Parathyroid adenoma (tissue), 2 donors: Measurements from ENCODE around the gene CDH4.

Source experiments
- H2AFZ ChIP-seq: fragments of 300-600 bp; sonication (generic); one replicate; pipeline ENCODE4 v1.7.0; 2017; ENCODE audit warnings: antibody characterized with exemption, mild to moderate bottlenecking
- H3K27ac ChIP-seq: fragments of 300-600 bp; sonication (generic); one replicate; pipeline ENCODE4 v1.7.0; 2017
- H3K27me3 ChIP-seq: fragments of 300-600 bp; sonication (generic); one replicate; pipeline ENCODE4 v1.7.0; 2017; ENCODE audit warnings: low read length; ENCODE audit not compliant: control insufficient read depth, insufficient read depth
- H3K36me3 ChIP-seq: fragments of 300-600 bp; sonication (generic); one replicate; pipeline ENCODE4 v1.7.0; 2017; ENCODE audit warnings: low read length; ENCODE audit not compliant: control insufficient read depth, insufficient read depth
- H3K4me1 ChIP-seq: fragments of 300-600 bp; sonication (generic); one replicate; pipeline ENCODE4 v1.7.0; 2017; ENCODE audit warnings: control low read depth
- H3K4me2 ChIP-seq: fragments of 300-600 bp; sonication (generic); one replicate; pipeline ENCODE4 v1.7.0; 2017; ENCODE audit warnings: low read length
- H3K4me3 ChIP-seq: fragments of 300-600 bp; sonication (generic); one replicate; pipeline ENCODE4 v1.7.0; 2017; ENCODE audit warnings: low read depth, low read length
- H3K79me2 ChIP-seq: fragments of 300-600 bp; sonication (generic); one replicate; pipeline ENCODE4 v1.7.0; 2017; ENCODE audit warnings: control low read depth
- H3K9ac ChIP-seq: fragments of 300-600 bp; sonication (generic); one replicate; pipeline ENCODE4 v1.7.0; 2017; ENCODE audit warnings: mild to moderate bottlenecking
- H3K9me3 ChIP-seq: fragments of 300-600 bp; sonication (generic); one replicate; pipeline ENCODE4 v1.7.0; 2017; ENCODE audit warnings: low read length; ENCODE audit not compliant: control insufficient read depth
- TF ChIP-seq, protein P1 (sequence below): fragments of 300-600 bp; sonication (generic); IDR thresholded peaks from one replicate; pipeline ENCODE4 v1.7.0; 2017; ENCODE audit warnings: antibody characterized with exemption, mild to moderate bottlenecking
- donor health status: primary hyperparathyroidism.

CDH4 gene

DNA sequence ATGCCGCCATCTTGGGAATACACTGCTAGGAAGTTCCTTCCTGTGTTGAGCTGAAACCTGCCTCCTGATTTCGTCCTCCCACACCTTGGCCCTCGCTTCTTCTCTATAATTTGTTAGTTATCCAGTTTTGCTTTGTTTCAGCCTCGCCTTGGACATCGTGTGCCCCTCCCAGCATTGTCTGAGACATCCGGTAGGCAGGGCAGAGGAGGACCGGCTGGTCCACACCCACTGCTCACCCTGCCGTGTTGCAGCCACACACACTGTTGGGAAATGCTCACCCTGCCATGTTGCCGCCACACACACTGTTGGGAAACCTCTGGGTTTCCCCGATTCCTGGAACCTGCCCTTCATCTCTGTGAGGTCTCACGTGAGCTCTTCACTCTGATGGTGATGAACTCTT lies 105.1 kb downstream of the CDH4 start:
- H3K9ac ChIP-seq: no peak overlapping the region
- H2AFZ ChIP-seq: no peak overlapping the region
- H3K27me3 ChIP-seq: no peaks in the 10 kb centered on the region
- H3K4me3 ChIP-seq: no peak overlapping the region
- H3K9me3 ChIP-seq: no peaks in the 10 kb centered on the region
- TF ChIP-seq, protein P1, sequence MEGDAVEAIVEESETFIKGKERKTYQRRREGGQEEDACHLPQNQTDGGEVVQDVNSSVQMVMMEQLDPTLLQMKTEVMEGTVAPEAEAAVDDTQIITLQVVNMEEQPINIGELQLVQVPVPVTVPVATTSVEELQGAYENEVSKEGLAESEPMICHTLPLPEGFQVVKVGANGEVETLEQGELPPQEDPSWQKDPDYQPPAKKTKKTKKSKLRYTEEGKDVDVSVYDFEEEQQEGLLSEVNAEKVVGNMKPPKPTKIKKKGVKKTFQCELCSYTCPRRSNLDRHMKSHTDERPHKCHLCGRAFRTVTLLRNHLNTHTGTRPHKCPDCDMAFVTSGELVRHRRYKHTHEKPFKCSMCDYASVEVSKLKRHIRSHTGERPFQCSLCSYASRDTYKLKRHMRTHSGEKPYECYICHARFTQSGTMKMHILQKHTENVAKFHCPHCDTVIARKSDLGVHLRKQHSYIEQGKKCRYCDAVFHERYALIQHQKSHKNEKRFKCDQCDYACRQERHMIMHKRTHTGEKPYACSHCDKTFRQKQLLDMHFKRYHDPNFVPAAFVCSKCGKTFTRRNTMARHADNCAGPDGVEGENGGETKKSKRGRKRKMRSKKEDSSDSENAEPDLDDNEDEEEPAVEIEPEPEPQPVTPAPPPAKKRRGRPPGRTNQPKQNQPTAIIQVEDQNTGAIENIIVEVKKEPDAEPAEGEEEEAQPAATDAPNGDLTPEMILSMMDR: no peak
- no peaks in the 10 kb centered on the region for H3K79me2 ChIP-seq
- no peak overlapping the region for H3K27ac ChIP-seq
- H3K36me3 ChIP-seq: no peaks in the 10 kb centered on the region
- H3K4me1 ChIP-seq: no peaks in the 10 kb centered on the region
- no peak overlapping the region for H3K4me2 ChIP-seq

DNA sequence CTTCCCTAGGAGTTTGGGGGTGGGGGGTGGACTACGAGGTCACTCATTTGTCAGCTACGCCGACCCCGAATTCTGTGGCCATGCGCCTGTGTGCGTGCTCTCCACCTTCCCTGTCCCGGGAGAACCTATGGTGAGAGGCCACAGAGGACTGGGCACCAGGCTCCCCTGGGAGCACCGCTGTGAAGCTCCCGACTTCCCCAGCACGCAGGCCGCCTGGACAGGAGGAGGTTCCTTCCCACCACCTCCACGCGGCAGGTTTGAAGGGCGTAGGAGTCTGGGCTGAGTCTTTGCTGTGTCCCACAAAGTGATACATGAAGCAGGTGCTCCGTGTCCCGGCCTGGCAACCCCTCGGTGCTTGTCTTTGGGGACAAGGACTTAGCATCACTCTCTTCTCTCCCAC lies 107.2 kb downstream of the CDH4 start:
- H3K79me2 ChIP-seq: no peaks in the 10 kb centered on the region
- no peak overlapping the region for H2AFZ ChIP-seq
- no peaks in the 10 kb centered on the region for H3K4me1 ChIP-seq
- no peak overlapping the region for H3K27ac ChIP-seq
- H3K4me3 ChIP-seq: no peak overlapping the region
- no peak overlapping the region for H3K4me2 ChIP-seq
- TF ChIP-seq, protein P1: no peak
- H3K9ac ChIP-seq: no peak overlapping the region
- no peaks in the 10 kb centered on the region for H3K27me3 ChIP-seq
- H3K9me3 ChIP-seq: no peaks in the 10 kb centered on the region
- no peaks in the 10 kb centered on the region for H3K36me3 ChIP-seq

DNA sequence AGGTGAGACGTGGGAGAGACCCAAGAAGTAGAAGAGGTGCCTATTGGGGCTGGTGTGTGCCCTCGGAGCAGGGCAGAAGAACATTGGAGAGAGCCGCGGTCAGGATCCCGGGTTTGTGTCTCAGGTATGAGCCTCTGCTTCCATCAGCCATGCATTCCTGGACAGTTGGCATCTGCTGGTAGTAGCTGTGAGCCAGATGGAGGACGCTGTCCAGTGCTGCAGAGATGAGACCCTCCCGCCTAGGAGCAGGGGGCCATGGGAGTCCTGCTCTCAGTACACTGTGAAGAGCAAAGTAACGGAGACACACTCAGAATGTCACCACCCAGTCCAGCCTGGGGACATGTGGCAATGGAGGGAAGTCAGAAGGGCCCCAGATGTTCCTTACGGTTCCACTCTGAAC lies 108.2 kb downstream of the CDH4 start:
- Histone ChIP-seq H3K27ac (no peak overlapping the region), H3K4me3 (no peak overlapping the region), H3K79me2 (no peaks in the 10 kb centered on the region), H3K27me3 (no peaks in the 10 kb centered on the region), H3K4me2 (no peak overlapping the region), H2AFZ (no peak overlapping the region), H3K4me1 (no peaks in the 10 kb centered on the region), H3K9me3 (no peaks in the 10 kb centered on the region), H3K9ac (no peak overlapping the region), H3K36me3 (no peaks in the 10 kb centered on the region)
- TF ChIP-seq, protein P1: no peak

DNA sequence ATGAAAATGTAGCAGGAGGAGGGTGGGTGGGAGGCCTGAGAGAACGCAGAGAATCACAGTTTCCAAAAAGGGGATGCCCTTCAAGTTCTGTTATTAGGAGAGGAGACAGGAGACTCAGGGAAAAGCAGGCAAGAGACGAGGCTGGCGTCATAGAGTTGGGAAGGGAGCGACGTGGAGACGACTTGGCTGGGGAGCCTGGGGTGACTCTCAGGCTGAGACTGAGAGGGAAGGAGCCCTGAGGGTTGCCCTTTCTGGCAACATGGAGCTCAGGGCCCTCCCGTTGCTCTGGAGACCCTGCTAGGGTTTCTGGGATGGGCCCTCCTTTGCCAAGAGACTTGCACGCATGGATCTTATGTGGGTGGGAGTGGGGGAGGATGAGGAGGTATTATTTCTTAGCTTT lies 108.9 kb downstream of the CDH4 start:
- no peak overlapping the region for H3K9ac ChIP-seq
- H3K27ac ChIP-seq: no peak overlapping the region
- no peaks in the 10 kb centered on the region for H3K36me3 ChIP-seq
- no peaks in the 10 kb centered on the region for H3K27me3 ChIP-seq
- TF ChIP-seq, protein P1: no peak
- no peaks in the 10 kb centered on the region for H3K4me1 ChIP-seq
- H3K79me2 ChIP-seq: no peaks in the 10 kb centered on the region
- H3K4me2 ChIP-seq: no peak overlapping the region
- no peak overlapping the region for H2AFZ ChIP-seq
- no peaks in the 10 kb centered on the region for H3K9me3 ChIP-seq
- no peak overlapping the region for H3K4me3 ChIP-seq

DNA sequence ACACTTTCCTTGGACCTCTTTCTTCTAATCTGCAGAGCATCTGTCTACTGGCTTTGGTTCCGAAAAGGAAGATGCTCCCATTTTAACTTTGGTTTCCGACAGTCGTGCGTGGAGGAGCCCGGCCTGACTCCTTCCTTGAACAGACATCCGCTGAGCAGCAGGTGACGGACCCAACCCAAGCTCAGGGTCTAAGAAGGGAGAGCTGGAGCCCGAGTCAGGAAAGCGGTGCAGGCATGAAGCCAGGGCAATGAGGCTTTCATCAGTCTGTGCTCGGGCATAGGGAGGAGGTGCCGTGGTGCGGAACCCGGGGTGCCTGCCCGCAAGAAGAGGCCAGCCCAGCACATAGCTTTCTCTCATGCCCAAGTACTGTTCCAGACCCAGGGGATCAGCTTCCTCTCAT lies 109.4 kb downstream of the CDH4 start:
- no peak overlapping the region for H3K4me2 ChIP-seq
- no peaks in the 10 kb centered on the region for H3K4me1 ChIP-seq
- no peaks in the 10 kb centered on the region for H3K36me3 ChIP-seq
- H3K27me3 ChIP-seq: no peaks in the 10 kb centered on the region
- H3K9ac ChIP-seq: no peak overlapping the region
- H3K27ac ChIP-seq: no peak overlapping the region
- no peak overlapping the region for H3K4me3 ChIP-seq
- no peaks in the 10 kb centered on the region for H3K79me2 ChIP-seq
- no peak overlapping the region for H2AFZ ChIP-seq
- TF ChIP-seq, protein P1: no peak
- no peaks in the 10 kb centered on the region for H3K9me3 ChIP-seq
